NB4 (cell line): ENCODE data around the gene SOX6.

Experiments used
- CTCF ChIP-seq: IDR thresholded peaks from one replicate; pipeline ENCODE4 v1.5.1; 2012; ENCODE audit warnings: low read depth, low read length
- MYC ChIP-seq: IDR thresholded peaks from 2 replicates; pipeline ENCODE4 v1.6.1; 2011; ENCODE audit warnings: low read depth, low read length
- POLR2A ChIP-seq: IDR thresholded peaks from 2 replicates; pipeline ENCODE4 v1.6.1; 2011; ENCODE audit warnings: mild to moderate bottlenecking; ENCODE audit not compliant: insufficient read length; ENCODE audit errors: extremely low read depth

GRCh38 chr11:16291729-16292128 lies 64.6 kb downstream of the SOX6 start:
- TF ChIP-seq CTCF = no peak
- no peak for TF ChIP-seq MYC
- no peak for TF ChIP-seq POLR2A
